ENCODE data around the gene MSH4. TPM values are rescaled to one million over a fixed set of nuclear protein-coding genes. Genes with fewer than 3 reads are reported as not detected.

Gene MSH4
- total and polyA plus RNA-seq, 2 experiments from 2014 or later: 0.19 to 0.37 TPM

GRCh38 chr1:75794382-75794781 lies 2.3 kb upstream of the MSH4 start:
- Histone ChIP-seq H3K9me2 (replicated peaks; ENCODE audit: insufficient read depth) (no peaks in the 10 kb centered on the region), H3K4me2 (no peak overlapping the region), H3K9me3 (ENCODE audit: low read depth) (no peaks in the 10 kb centered on the region), H4K20me1 (ENCODE audit: insufficient read depth, poor library complexity, severe bottlenecking) (peaks cover 36% of the 10 kb centered on the region), H2AFZ (no peak overlapping the region), H3K79me2 (peaks cover 21% of the 10 kb centered on the region), H3K36me3 (replicated peaks; ENCODE audit: insufficient read depth, low read depth) (no peaks in the 10 kb centered on the region), H3K4me1 (ENCODE audit: insufficient read depth) (peaks cover 16% of the 10 kb centered on the region), H3K27ac (no peak overlapping the region), H3K4me3 (no peak overlapping the region), H3K27me3 (no peaks in the 10 kb centered on the region)
- 97% methylated on average over 2 of the region's 2 CpGs for WGBS (ENCODE audit: low lambda C conversion rate, missing lambda C conversion rate)
- no peak for TF ChIP-seq EZH2phosphoT487 (IDR thresholded peaks at IDR 0.05; ENCODE audit: low read depth, severe bottlenecking, unreplicated experiment)
- no peak for TF ChIP-seq CTCF (IDR thresholded peaks at IDR 0.05; ENCODE audit: poor library complexity)
- no peak for TF ChIP-seq EZH2 (IDR thresholded peaks at IDR 0.05; ENCODE audit: borderline replicate concordance)
- DNase-seq (ENCODE audit: low spot score): no peak

- Histone ChIP-seq H3K9me2 (replicated peaks; ENCODE audit: insufficient read depth) (no peaks in the 10 kb centered on the region), H3K36me3 (replicated peaks; ENCODE audit: insufficient read depth, low read depth) (no peaks in the 10 kb centered on the region)
- 99% methylated on average over 4 of the region's 4 CpGs for WGBS (ENCODE audit: low lambda C conversion rate, missing lambda C conversion rate)
Measured at GRCh38 chr1:75795703-75796193, 934 bp upstream of the MSH4 start.

DNA sequence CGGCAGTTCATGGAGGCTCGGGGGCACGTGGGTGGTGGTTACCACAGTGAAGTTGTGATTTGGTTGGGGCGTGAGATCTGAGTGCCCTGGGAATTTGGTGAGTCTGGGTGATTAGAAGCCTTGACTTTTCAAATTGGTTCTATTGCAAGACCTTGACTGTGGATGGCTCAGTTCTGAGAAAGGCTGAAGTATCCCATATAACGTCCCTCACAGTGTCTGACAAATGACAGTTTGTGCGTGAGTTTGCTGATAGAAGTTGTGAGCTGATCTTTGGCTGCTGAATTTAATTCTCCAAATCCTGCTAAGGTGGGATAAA lies 549 bp downstream of the MSH4 start:
- H4K20me1 ChIP-seq (ENCODE audit: insufficient read depth, poor library complexity, severe bottlenecking): peaks cover 11% of the 10 kb centered on the region
- H3K27me3 ChIP-seq: no peaks in the 10 kb centered on the region
- H2AFZ ChIP-seq: no peak overlapping the region
- no peaks in the 10 kb centered on the region for H3K9me3 ChIP-seq (ENCODE audit: low read depth)
- H3K4me1 ChIP-seq (ENCODE audit: insufficient read depth): no peaks in the 10 kb centered on the region
- no peaks in the 10 kb centered on the region for H3K9me2 ChIP-seq (replicated peaks; ENCODE audit: insufficient read depth)
- DNase-seq (ENCODE audit: low spot score): no peak
- 88% methylated on average over 6 of the region's 6 CpGs for WGBS (ENCODE audit: low lambda C conversion rate, missing lambda C conversion rate)
- H3K4me2 ChIP-seq: no peak overlapping the region
- no peaks in the 10 kb centered on the region for H3K36me3 ChIP-seq (replicated peaks; ENCODE audit: insufficient read depth, low read depth)
- peaks cover 2% of the 10 kb centered on the region for H3K79me2 ChIP-seq
- H3K27ac ChIP-seq: no peak overlapping the region
- H3K4me3 ChIP-seq: no peak overlapping the region
- TF ChIP-seq EZH2 (IDR thresholded peaks at IDR 0.05; ENCODE audit: borderline replicate concordance): no peak
- no peak for TF ChIP-seq CTCF (IDR thresholded peaks at IDR 0.05; ENCODE audit: poor library complexity)
- TF ChIP-seq EZH2phosphoT487 (IDR thresholded peaks at IDR 0.05; ENCODE audit: low read depth, severe bottlenecking, unreplicated experiment): no peak

More at GRCh38 chr1:75795703-75796193, 934 bp upstream of the MSH4 start:
- peaks cover 2% of the 10 kb centered on the region for H3K4me1 ChIP-seq (ENCODE audit: insufficient read depth)
- no peaks in the 10 kb centered on the region for H3K27me3 ChIP-seq
- no peak overlapping the region for H3K4me3 ChIP-seq
- H3K9me3 ChIP-seq (ENCODE audit: low read depth): no peaks in the 10 kb centered on the region
- TF ChIP-seq EZH2 (IDR thresholded peaks at IDR 0.05; ENCODE audit: borderline replicate concordance) (no peak), CTCF (IDR thresholded peaks at IDR 0.05; ENCODE audit: poor library complexity) (no peak)
- no peak overlapping the region for H3K4me2 ChIP-seq
- H2AFZ ChIP-seq: no peak overlapping the region
- no peak for DNase-seq (ENCODE audit: low spot score)
- H4K20me1 ChIP-seq (ENCODE audit: insufficient read depth, poor library complexity, severe bottlenecking): peaks cover 23% of the 10 kb centered on the region
- peaks cover 9% of the 10 kb centered on the region for H3K79me2 ChIP-seq
- no peak overlapping the region for H3K27ac ChIP-seq
